GM12878 (cell line): ENCODE data around the gene TTLL7. TPM values are rescaled to one million over a fixed set of nuclear protein-coding genes. Genes with fewer than 3 reads are reported as not detected.

Experiments used
- ATAC-seq: fragments of 200-7000 bp; cut with Tn5 transposase; 3 replicates; pipeline ENCODE4 v1.9.1; 2020; ENCODE audit warnings: mild to moderate bottlenecking, moderate library complexity
- BruUV-seq: library from RNA; stranded (reverse); fragments of 400-500 nt; replicated peaks from 2 replicates; lab custom pipeline; 2021; lab: Mats Ljungman, UMichigan
- CTCF ChIA-PET: fragments of 300-600 bp; sonication (Branson Sonifier 250); formaldehyde crosslinking; extraction: SDS; loops from one replicate; lab custom pipeline; 2021; ENCODE audit warnings: inconsistent platforms; lab: Yijun Ruan, JAX
- POLR2A ChIA-PET: fragments of 350-600 bp; formaldehyde crosslinking; extraction: SDS; loops from one replicate; lab custom pipeline; 2021; ENCODE audit warnings: inconsistent platforms; lab: Charles Lee
- RAD21 ChIA-PET: fragments of 300-600 bp; sonication (Branson Sonifier 250); formaldehyde crosslinking; loops from one replicate; lab custom pipeline; 2023; ENCODE audit warnings: antibody characterized with exemption; ENCODE audit not compliant: unreplicated experiment; lab: Charles Lee
- SMC1A ChIA-PET: fragments of 300-600 bp; sonication (Branson Sonifier 250); formaldehyde crosslinking; loops from one replicate; lab custom pipeline; 2023; ENCODE audit not compliant: unreplicated experiment, uncharacterized antibody; lab: Charles Lee
- DNase-seq: peaks from one replicate; pipeline ENCODE4 v3.0.0-alpha.2; 2011; ENCODE audit warnings: low read depth, low spot score
- FAIRE-seq: peaks from 3 replicates; lab custom pipeline; 2011; peaks lifted over from hg19 to GRCh38; lab: Jason Lieb, UNC
- H2AFZ ChIP-seq: 2 replicates; pipeline ENCODE4 v1.6.0; 2011; ENCODE audit warnings: low read depth, low read length, control low read depth; ENCODE audit not compliant: control insufficient read depth
- H3K27ac ChIP-seq: 2 replicates; pipeline ENCODE4 v1.5.1; 2011; ENCODE audit warnings: control low read depth; ENCODE audit not compliant: control insufficient read depth, insufficient read depth
- H3K27me3 ChIP-seq, 2 experiments: replicated peaks in 1 of 2; 2 replicates each; pipeline versions ENCODE4 v1.6.0 to v1.6.1; 2011; ENCODE audit warnings: low read length in 1 of 2; ENCODE audit not compliant: control insufficient read depth in 2 of 2, insufficient read depth in 2 of 2
- H3K36me3 ChIP-seq, 2 experiments: 2 replicates each; pipeline ENCODE4 v1.5.1; 2011; ENCODE audit warnings: low read length in 1 of 2; ENCODE audit not compliant: control insufficient read depth in 2 of 2, insufficient read depth in 2 of 2
- H3K4me1 ChIP-seq: 2 replicates; pipeline ENCODE4 v1.6.1; 2011; ENCODE audit warnings: mild to moderate bottlenecking, low read length, moderate library complexity, mixed read lengths; ENCODE audit not compliant: control insufficient read depth, insufficient read depth
- H3K4me2 ChIP-seq: 2 replicates; pipeline ENCODE4 v1.6.0; 2011; ENCODE audit warnings: control low read depth; ENCODE audit not compliant: control insufficient read depth, insufficient read depth
- H3K4me3 ChIP-seq: fragments of 200-600 bp; sonication (generic); 2 replicates; pipeline ENCODE4 v1.5.1; 2016
- H3K79me2 ChIP-seq: 2 replicates; pipeline ENCODE4 v1.6.0; 2011; ENCODE audit warnings: low read length; ENCODE audit not compliant: control insufficient read depth, insufficient read depth
- H3K9ac ChIP-seq: 2 replicates; pipeline ENCODE4 v1.8.0; 2011; ENCODE audit warnings: low read length, control low read depth, mixed read lengths; ENCODE audit not compliant: control insufficient read depth, insufficient read depth
- H3K9me3 ChIP-seq: replicated peaks from 3 replicates; pipeline ENCODE4 v1.5.1; 2011; ENCODE audit warnings: mild to moderate bottlenecking, low read length; ENCODE audit not compliant: control insufficient read depth, insufficient read depth
- H4K20me1 ChIP-seq: 2 replicates; pipeline ENCODE4 v1.6.0; 2011; ENCODE audit not compliant: control insufficient read depth, insufficient read depth
- CREB1 ChIP-seq: IDR thresholded peaks from 2 replicates; pipeline ENCODE4 v1.6.1; 2012; ENCODE audit warnings: low read depth, mild to moderate bottlenecking, inconsistent platforms
- IRF4 ChIP-seq: IDR thresholded peaks from 2 replicates; pipeline ENCODE4 v1.6.1; 2011; ENCODE audit warnings: low read depth, low read length
- KDM1A ChIP-seq: fragments of 200-600 bp; sonication (generic); IDR thresholded peaks from 2 replicates; pipeline ENCODE4 v1.6.1; 2016; ENCODE audit warnings: borderline replicate concordance
- MEF2B ChIP-seq: fragments of 450-650 bp; IDR thresholded peaks from 2 replicates; pipeline ENCODE4 v1.6.1; 2018; ENCODE audit warnings: mild to moderate bottlenecking, moderate library complexity; ENCODE audit not compliant: partially characterized antibody, poor library complexity, severe bottlenecking
- POLR2A ChIP-seq: IDR thresholded peaks from 2 replicates; pipeline ENCODE4 v1.6.1; 2011; ENCODE audit warnings: low read depth, mild to moderate bottlenecking, low read length
- PRDM15 ChIP-seq: fragments of 450-650 bp; formaldehyde crosslinking; IDR thresholded peaks from 2 replicates; pipeline ENCODE4 v1.4.0; 2020; ENCODE audit warnings: mild to moderate bottlenecking, moderate library complexity
- ZBTB4 ChIP-seq: fragments of 450-650 bp; formaldehyde crosslinking; IDR thresholded peaks from 2 replicates; pipeline ENCODE4 v1.4.0; 2022; ENCODE audit warnings: mild to moderate bottlenecking, moderate library complexity
- WGBS: methylation state at CpG from one replicate; pipeline ENCODE4 v1.1.6; 2016; ENCODE audit warnings: low lambda C conversion rate; ENCODE audit not compliant: insufficient replicate concordance, insufficient coverage; ENCODE audit errors: missing lambda C conversion rate; 5-methylcytosine and 5-hydroxymethylcytosine counted together
- in situ Hi-C: fragments of 300-500 bp; cut with MboI; formaldehyde crosslinking; loops from 9 replicates; pipeline ENCODE4 v1.14.3; 2018; ENCODE audit warnings: mixed read lengths
- intact Hi-C: fragments of 100-400 bp; cut with micrococcal nuclease; formaldehyde crosslinking; loops from one replicate; pipeline ENCODE4 v1.14.2; 2022; ENCODE audit not compliant: unreplicated experiment
- polyA plus RNA-seq, 11 experiments: library from polyadenylated mRNA; depleted of rRNA in 4 of 11; unstranded in 6 of 11; stranded (reverse) in 5 of 11; fragments of >200 nt; fragmentation: Nextera tagmentation in 4 of 11; fragmentation: Illumina TruSeq in 1 of 11; extraction: Ambion mirVana in 4 of 11; extraction: Trizol in 1 of 11; gene quantifications; 1 replicate in 1 of 11; 2 replicates in 10 of 11; pipeline versions ENCODE4 v1.2.1 to v1.2.3, GENCODE V29; 2011 to 2016; ENCODE audit warnings: inconsistent platforms in 2 of 11, missing spikeins in 2 of 11, low read depth in 1 of 11
- total RNA-seq, 4 experiments: library from RNA; depleted of rRNA in 3 of 4; stranded (reverse); fragments of >200 nt in 3 of 4; fragmentation: Illumina TruSeq in 1 of 4; extraction: Trizol in 1 of 4; gene quantifications; 2 replicates each; pipeline versions ENCODE4 v1.2.1 to v1.2.3, GENCODE V29; 2013 to 2021

TTLL7 gene
- total and polyA plus RNA-seq, 10 of the 15 experiments (the other 5 are each of a cell fraction or from before 2014, with no cell fraction given) = 0.03 to 1.4 (median 0.61) TPM

GRCh38 chr1:83970802-83971201, 28.1 kb downstream of the TTLL7 start:
- RAD21 ChIA-PET = no interaction called here
- SMC1A ChIA-PET = no interaction called here
- DNase-seq (no peak), FAIRE-seq (no peak), ATAC-seq (no peak)
- Histone ChIP-seq H3K79me2 (no peaks in the 10 kb centered on the region), H2AFZ (no peak overlapping the region), H4K20me1 (no peaks in the 10 kb centered on the region), H3K4me3 (no peak overlapping the region), H3K9ac (no peak overlapping the region), H3K4me2 (no peak overlapping the region), H3K27me3 (no peaks in the 10 kb centered on the region), H3K36me3 (no peaks in the 10 kb centered on the region), H3K4me1 (no peaks in the 10 kb centered on the region), H3K27ac (no peak overlapping the region), H3K9me3 (no peaks in the 10 kb centered on the region)
- WGBS = 19% methylated on average over 1 of the region's 1 CpG
- POLR2A ChIA-PET = no interaction called here
- CTCF ChIA-PET = no interaction called here
- in situ Hi-C loops (no loop called here), intact Hi-C loops (no loop called here)
- BruUV-seq = no TSS peak
- TF ChIP-seq KDM1A = no peak
- no peak for TF ChIP-seq MEF2B
- no peak for TF ChIP-seq IRF4
- no peak for TF ChIP-seq POLR2A
- TF ChIP-seq PRDM15 (CRISPR knock-in tag) = no peak
- TF ChIP-seq ZBTB4 (CRISPR knock-in tag) = no peak
- TF ChIP-seq CREB1 = no peak
